Type B pancreatic cell (in vitro differentiated cells): ENCODE measurements around the gene DOCK4. TPM values are rescaled to one million over a fixed set of nuclear protein-coding genes. Genes with fewer than 3 reads are reported as not detected.
A peak's percentile ranks its signal among the peaks of the same experiment; 100 is the strongest.

Experiments
- DNase-seq: peaks from one replicate; pipeline ENCODE4 v3.0.0; 2021; ENCODE audit warnings: mixed read lengths; ENCODE audit not compliant: unreplicated experiment; ENCODE audit errors: extremely low spot score
- H3K27ac Mint-ChIP-seq: 2 replicates; pipeline ENCODE4 v1.8.0; 2021; ENCODE audit warnings: mild to moderate bottlenecking, mixed read lengths
- H3K27me3 Mint-ChIP-seq: 2 replicates; pipeline ENCODE4 v1.8.0; 2021; ENCODE audit warnings: mixed read lengths
- H3K36me3 Mint-ChIP-seq: 2 replicates; pipeline ENCODE4 v1.8.0; 2021; ENCODE audit warnings: mixed read lengths
- H3K4me1 Mint-ChIP-seq: one replicate; pipeline ENCODE4 v1.8.0; 2021; ENCODE audit warnings: mixed read lengths; ENCODE audit not compliant: unreplicated experiment
- H3K4me3 Mint-ChIP-seq: 2 replicates; pipeline ENCODE4 v1.8.0; 2021; ENCODE audit warnings: mild to moderate bottlenecking, mixed read lengths
- H3K9me3 Mint-ChIP-seq: 2 replicates; pipeline ENCODE4 v1.8.0; 2021; ENCODE audit warnings: mixed read lengths
- CTCF ChIP-seq: fragments of 200-600 bp; sonication (generic); conservative IDR thresholded peaks from 2 replicates; pipeline ENCODE4 v1.5.0; 2021; ENCODE audit warnings: antibody characterized with exemption, mild to moderate bottlenecking
- total RNA-seq: library from RNA; stranded (reverse); gene quantifications from 2 replicates; pipeline ENCODE4 v1.2.1, GENCODE V29; 2021; ENCODE audit warnings: low replicate concordance

Gene DOCK4
- total RNA-seq, 1 donor from 2014 or later, result 24.6 TPM

- peaks cover 39% of the 10 kb centered on the region for H3K36me3 Mint-ChIP-seq
- DNase-seq, result no peak
- no peaks in the 10 kb centered on the region for H3K27me3 Mint-ChIP-seq
- TF ChIP-seq CTCF, result no peak
- no peaks in the 10 kb centered on the region for H3K9me3 Mint-ChIP-seq
- H3K27ac Mint-ChIP-seq, result no peak overlapping the region
- no peak overlapping the region for H3K4me3 Mint-ChIP-seq
- H3K4me1 Mint-ChIP-seq, result no peaks in the 10 kb centered on the region
These were observed 263.6 kb downstream of the DOCK4 start for GRCh38 chr7:111942450-111943081.

- no peak for TF ChIP-seq CTCF
- Mint-ChIP-seq H3K27me3 (no peaks in the 10 kb centered on the region), H3K36me3 (peaks cover 33% of the 10 kb centered on the region), H3K27ac (no peak overlapping the region), H3K4me1 (no peaks in the 10 kb centered on the region), H3K4me3 (no peak overlapping the region), H3K9me3 (no peaks in the 10 kb centered on the region)
- DNase-seq, result no peak
These were observed 269.0 kb downstream of the DOCK4 start for GRCh38 chr7:111937163-111937562.

- no peak for DNase-seq
- H3K27ac Mint-ChIP-seq, result no peak overlapping the region
- no peak for TF ChIP-seq CTCF
- peaks cover 34% of the 10 kb centered on the region for H3K36me3 Mint-ChIP-seq
- no peaks in the 10 kb centered on the region for H3K9me3 Mint-ChIP-seq
- no peaks in the 10 kb centered on the region for H3K27me3 Mint-ChIP-seq
- no peak overlapping the region for H3K4me3 Mint-ChIP-seq
- peaks cover 14% of the 10 kb centered on the region for H3K4me1 Mint-ChIP-seq
These were observed 272.6 kb downstream of the DOCK4 start for GRCh38 chr7:111933609-111934008.

- no peak for DNase-seq
- H3K27ac Mint-ChIP-seq, result no peak overlapping the region
These were observed 274.2 kb downstream of the DOCK4 start for GRCh38 chr7:111931958-111932357.

GRCh38 chr7:111931016-111931517, 275.1 kb downstream of the DOCK4 start:
- Mint-ChIP-seq H3K9me3 (no peaks in the 10 kb centered on the region), H3K27ac (peak overlapping the region; percentile 10), H3K4me1 (peaks cover 14% of the 10 kb centered on the region), H3K36me3 (peaks cover 20% of the 10 kb centered on the region), H3K27me3 (no peaks in the 10 kb centered on the region), H3K4me3 (no peak overlapping the region)
- TF ChIP-seq CTCF, result no peak
- no peak for DNase-seq

More at GRCh38 chr7:111931958-111932357, 274.2 kb downstream of the DOCK4 start:
- Mint-ChIP-seq H3K4me3 (no peak overlapping the region), H3K27me3 (no peaks in the 10 kb centered on the region), H3K9me3 (no peaks in the 10 kb centered on the region), H3K36me3 (peaks cover 25% of the 10 kb centered on the region), H3K4me1 (peaks cover 14% of the 10 kb centered on the region)
- no peak for TF ChIP-seq CTCF
